Activated CD4-positive, alpha-beta T cell treated with anti-CD3 and anti-CD28 coated beads, Interleukin-2, amount 50 U/mL, for 1 hour (primary cell): ENCODE data around the gene MALRD1.

Experiments used
- DNase-seq: peaks from one replicate; pipeline ENCODE4 v3.0.0-alpha.2; 2020

The MALRD1 gene

DNA sequence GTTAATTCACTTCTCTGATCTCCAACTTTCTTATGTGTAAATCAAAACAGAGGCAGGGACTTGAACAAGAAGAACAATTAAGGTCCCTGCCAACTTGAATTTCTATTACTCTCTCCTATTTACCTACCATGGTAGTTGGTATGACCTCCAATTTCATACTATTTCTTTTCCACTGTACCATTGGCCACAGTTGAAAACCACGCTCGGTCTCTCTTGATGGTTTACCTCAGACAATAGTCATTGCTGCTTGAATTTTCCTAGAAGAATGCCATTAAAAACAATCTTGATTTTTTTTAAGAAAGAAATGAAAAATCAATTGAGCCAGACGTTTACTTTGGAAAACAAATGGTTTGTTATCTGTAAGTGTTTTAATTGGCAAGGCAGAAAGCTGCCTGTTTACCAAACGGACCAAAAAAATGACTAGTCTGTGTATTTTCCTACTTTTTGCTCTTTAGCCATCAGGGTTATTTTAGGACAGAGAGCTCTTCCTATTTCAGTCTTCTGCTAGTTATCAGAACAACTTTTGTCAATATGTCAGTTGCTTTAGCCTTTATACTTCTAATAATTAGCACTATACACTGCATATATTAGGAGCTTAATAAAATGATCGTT lies 610.1 kb downstream of the MALRD1 start:
- no peak for DNase-seq

DNA sequence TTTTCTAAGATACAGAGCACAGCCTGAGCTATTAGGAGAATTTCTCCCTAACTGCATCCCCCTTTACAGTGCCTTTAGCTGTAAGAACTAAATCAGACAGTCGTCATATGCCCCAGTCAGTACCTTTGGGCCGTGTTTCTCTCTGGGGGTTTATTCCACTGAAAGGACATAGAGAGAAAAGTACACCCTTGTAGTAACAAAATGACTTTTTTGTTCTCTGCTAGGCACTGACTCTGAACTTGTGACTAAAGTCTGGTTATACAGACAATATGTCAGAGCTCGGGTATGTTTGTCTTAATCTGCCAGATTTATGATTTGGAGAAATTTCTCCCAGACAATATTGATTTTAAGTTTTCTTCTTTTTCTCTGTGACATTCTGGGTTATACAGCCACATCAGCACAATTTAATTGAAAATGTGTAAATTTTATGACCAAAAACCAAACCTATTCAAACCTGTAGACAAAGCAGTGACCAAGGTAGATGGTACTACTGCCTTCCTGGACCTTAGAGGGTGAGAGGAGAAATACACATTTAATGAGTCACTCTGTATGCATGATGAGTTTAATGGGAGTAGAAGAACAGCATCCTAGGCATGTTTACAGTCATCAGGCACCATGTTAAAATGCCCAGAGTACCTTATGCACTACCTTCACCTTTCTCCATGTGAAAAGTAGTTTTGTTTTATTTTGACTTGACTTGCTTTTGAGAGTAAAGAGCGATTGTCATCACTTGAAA lies 611.5 kb downstream of the MALRD1 start:
- DNase-seq: no peak

DNA sequence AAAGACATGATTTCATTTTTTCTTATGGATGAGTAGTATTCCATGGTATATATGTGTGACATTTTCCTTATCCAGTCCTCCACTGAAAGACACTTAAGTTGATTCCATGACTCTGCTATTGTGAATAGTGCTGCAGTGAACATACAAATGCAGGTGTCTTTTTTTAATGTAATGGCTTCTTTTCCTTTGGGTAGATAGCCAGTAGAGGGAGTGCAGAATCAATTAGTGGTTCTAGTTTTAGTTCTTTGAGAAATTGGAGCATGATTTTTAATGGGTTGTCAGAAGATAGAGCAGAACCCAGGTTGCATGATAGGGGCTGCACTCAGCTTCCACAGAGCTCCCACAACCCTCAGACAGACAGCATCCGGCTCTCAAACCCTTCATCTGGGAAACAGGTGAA lies 614.7 kb downstream of the MALRD1 start:
- no peak for DNase-seq

DNA sequence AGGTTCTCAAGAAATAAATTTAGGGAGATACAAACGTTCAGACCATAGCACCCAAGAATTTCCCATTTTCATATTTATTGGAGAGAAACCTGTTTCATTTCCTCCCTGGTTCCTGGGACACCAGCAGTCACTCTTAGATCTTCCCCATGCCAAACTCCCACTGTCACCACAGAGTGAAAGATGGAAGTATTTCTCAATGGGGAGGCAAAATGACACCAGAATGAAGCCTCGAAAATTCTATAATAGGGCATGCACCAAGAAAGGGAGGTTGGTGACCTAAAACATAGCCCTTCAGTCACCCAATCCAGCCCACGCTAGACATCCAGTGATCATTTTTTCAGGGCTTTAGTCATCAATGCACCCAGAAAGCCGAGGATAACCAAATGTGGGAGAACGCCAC lies 619.5 kb downstream of the MALRD1 start:
- DNase-seq: no peak

DNA sequence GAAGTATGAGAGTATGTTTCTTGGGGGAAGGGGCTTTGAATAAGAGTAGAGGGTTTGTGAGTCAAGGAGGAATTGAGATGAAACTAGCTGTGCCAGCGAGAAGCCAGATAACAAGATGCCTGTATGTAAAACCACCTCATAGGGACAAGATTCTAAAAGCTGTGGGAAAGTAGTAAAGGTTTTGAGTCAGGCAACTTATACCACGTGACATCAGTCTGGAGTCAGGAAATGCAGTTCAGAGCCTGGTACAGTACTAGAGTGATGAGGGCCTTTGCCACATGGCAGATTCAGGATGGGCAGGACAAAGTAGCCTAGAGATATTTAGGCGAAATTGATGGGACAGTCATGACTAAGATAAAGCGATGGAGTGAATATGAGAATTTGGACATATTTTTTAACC lies 627.5 kb downstream of the MALRD1 start:
- no peak for DNase-seq

DNA sequence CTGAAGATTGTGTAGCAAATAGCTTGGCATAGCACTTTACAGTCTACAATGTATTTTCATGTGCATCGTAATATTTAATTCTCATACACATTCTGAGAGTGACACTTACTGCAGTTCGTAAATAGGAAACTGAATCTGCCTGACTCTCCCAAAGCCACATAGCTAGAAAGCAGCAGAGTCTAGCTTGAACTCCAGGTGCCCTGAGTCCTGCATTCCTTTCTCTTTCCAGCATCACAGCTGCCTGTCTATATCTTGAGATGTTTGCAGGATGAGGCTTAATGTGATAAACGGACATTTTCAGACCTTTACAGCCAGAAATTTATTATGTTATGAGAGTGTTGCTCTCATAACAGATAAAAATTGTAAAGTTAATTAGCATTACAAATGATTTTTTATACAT lies 634.8 kb downstream of the MALRD1 start:
- no peak for DNase-seq

DNA sequence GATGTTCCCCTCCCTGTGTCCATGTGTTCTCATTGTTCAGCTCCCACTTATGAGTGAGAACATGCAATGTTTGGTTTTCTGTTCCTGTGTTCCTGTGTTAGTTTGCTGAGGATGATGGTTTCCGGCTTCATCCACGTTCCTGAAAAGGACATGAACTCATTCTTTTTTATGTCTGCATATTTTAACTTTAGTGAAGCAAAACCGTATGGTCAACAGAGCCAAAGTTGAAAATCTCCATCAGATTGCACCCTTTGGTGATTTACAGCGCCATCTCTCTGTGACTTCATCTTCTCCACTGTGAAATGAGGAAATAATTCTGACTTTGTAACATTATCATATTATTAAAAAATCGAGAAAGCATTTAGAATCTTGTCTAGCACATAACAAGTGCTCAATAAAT lies 635.4 kb downstream of the MALRD1 start:
- no peak for DNase-seq

DNA sequence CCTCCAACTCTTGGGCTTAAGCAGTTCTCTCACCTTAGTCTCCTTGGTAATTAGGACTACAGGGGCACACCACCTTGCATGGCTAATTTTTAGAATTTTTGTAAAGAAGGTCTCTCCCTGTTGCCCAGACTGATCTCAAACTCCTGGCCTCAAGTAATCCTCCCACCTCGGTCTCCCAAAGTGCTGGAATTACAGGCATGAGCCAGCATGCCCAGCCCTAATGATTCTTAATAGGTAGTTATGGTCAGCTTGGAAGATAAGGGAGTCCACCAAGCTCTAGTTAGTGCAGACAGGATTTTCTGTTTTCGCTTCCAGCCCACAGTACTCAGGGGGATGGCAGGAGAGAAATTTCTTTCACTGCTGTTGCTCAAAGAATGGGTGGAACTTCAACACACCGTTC lies 639.7 kb downstream of the MALRD1 start:
- DNase-seq: no peak

DNA sequence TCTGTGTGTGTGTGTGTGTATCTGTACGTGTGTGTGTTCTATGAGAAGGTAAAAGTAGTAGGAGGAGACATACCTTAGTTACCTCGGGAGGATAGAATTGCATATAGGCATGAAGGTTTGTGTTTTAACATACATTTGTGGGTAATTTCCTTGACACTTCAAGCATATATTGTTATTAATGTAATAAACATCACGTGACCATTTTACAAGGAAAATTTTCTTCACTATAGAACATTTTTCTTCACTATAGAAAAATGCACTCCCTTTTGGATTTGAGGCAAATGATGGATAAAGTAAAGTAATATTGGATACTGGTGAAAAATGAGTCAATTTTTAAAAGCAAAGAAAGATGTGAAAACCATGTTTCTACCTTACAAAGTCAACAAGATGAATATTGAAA lies 640.6 kb downstream of the MALRD1 start:
- DNase-seq: no peak

DNA sequence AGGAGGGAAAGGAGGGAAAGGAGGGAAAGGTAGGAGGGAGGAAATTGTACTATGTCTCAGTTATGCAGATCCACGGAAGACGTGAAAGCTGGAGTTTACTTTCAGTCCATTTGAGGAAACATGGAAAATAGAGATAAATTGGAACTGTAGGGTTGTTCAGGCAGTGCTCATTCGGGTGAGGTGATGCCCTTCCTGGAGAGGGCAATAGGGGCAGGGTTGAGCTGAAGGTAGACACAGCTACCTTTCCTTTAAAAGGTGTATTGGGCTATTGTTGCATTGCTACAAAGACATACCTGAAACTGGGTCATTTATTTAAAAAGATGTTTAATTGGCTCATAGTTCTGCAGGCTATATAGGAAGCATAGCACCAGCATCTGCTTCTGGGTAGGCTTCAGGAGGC lies 650.7 kb downstream of the MALRD1 start:
- no peak for DNase-seq

DNA sequence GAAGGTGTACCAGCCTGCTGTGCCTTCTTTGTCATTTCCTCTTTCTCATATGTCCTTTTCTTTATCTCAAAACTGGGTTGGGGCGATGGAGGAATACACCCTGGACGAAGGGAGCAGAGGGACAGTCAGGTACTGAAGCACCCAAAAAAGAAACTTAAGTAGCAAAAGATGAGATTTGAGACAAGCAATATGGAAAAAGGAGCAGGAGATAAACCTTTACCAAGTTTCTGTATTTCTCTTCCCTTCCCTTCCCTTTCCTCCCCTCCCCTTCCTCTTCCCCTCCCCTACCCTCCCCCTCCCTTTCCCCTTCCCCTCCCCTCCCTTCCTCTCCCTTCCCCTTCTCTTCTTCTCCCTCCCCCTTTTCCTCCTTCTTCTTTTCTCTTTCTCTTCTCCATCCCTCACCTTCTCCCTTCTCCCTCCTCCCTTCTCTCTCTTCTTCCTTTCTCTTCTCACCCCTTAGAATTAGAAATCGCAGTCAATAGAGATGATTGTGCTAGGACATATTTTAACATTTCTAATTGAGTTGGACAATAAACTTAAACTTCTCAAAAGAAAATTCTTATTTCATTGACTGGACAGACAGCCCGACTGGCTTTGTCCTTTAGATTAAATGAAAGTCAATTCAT lies 652.9 kb downstream of the MALRD1 start:
- DNase-seq: no peak

DNA sequence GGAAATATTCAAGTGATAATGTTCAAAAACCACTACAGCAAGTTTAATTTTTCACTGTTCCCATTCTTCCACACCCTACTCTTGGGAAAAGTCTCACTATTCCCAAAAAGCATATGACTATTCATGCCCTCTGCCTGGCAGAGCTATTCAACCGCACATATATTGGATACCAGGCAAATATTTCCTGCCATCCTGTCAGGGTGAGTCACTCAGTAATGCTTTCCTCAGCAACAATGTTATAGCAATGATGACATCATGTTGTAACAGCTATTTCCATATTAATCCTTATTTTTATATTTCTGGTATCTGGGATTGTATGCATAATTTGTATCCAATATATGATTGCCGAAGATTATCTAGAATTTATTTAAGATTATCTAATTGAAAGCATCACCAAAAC lies 653.6 kb downstream of the MALRD1 start:
- DNase-seq: no peak

DNA sequence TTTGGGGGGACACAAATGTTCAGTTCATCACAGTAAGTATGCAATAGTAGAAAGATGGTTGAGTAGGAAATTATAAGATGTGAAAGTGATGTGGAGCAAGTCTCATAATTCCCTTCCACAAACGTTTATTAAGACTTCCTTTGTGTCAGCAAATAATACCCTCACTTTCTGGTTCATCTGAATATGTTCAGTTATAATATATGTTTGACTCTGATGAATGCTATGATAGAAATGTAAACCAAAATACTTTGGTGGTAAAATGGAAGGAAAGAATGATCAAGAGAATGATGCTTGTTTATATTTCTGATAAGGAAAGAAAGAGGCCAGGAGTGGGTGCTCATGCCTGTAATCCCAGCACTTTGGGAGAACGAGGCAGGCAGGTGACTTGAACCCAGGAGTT lies 655.9 kb downstream of the MALRD1 start:
- no peak for DNase-seq

DNA sequence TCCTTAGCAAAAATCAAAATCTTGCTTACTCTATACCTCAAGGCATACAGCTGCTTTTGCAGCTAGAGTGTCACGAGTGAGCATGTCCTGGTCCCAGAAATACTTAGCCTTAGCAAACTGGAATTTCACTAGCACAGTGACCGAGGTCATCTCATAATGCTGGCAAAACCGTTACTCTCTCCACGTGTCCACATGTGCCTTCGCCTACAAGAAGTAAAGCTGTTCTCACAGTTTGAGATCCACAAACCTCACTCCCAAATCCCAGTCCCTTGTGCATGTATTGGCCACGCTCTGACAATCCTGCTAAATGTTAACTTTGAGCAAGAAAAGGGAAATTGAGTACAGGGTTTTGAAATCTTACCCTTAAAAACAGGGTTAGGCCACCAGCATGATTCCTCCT lies 656.6 kb downstream of the MALRD1 start:
- DNase-seq: no peak

DNA sequence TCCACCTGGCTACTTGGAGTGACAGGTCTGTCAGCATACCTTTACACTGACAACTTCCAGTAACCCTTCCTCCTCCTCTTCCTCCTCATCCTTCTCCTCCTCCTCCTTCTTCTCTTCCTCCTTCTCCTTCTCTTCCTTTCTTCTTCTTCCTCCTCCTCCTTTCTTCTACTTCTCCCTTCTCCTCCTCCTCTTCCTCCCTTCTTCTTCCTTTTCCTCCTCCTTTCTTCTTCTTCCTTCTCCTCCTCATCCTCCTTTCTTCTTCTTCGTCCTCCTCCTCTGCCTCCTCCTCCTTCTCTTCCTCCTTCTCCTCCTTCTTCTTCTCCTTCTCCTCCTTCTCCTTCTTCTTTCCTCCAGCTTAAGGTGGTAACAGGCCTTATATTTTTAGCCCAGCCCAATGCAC lies 658.3 kb downstream of the MALRD1 start:
- DNase-seq: no peak

DNA sequence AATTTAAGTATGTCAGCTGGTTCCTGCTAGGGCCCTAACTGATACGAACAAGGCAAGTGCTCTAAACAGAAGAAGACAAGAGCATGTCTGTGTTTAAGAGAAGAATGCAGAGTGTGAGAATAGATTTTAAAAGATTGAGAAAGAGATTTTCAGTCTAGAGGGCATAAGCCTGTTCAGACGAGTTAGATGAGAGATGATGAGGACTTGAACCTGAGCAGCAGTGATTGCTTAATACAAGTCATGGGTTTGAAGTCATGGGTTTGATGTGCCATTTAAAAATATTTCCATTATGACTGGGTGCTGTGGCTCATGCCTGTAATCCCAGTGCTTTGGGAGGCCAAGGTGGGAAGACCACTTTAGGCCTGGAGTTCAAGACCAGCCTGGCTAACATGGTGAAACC lies 658.8 kb downstream of the MALRD1 start:
- no peak for DNase-seq

DNA sequence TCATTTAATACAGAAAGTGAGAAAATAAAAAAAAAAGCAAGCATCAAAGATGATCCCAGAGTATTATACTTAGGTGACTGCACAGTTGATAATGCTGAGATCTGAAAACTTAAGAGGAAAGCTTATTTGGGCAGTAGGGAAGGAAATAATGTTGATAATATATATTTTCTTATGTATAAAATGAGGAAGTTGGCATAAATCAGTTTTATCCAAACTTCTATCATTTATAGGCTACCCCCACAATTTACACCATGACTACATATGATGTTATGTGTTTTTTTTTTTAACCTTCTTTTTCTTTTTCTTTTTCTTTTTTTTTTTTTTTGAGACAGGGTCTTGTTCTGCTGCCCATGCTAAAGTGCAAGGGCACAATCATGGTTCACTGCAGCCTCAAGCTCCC lies 659.4 kb downstream of the MALRD1 start:
- DNase-seq: no peak

DNA sequence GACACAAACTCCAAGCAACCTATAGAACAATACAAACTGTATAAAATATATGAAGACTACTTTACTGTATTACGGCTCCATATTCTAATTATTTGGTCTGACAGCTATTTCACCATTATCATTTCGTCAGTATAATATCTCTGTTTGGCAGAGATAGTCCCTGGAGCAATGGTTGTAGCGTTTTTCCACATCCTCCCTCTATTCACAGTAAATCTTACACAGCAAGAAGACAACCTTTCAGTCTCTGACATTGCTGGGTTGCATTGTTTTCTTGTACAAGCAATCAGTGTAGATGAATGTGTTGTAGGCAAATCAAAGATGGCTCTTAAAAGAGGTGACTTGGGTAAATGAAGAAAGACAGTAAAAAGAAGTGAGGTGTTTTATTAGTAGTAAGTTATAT lies 662.0 kb downstream of the MALRD1 start:
- DNase-seq: no peak

DNA sequence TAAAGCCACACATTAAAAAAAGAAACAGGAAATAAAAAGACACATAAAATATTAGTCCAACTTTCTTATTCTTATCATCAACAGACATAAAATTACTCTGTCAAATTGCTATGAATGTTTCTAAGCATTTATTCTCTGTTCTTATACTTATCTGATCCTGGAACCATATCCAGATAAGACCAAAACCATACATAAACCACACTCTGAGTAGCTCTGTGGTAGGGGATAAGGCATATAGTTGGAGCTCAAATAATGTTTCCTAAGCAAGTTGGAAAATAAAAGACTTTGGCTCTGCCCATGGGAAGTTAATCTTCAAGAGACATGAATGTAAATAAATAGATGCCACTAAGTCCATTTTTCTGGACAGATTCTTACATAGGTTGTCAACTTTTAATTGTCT lies 664.6 kb downstream of the MALRD1 start:
- no peak for DNase-seq

DNA sequence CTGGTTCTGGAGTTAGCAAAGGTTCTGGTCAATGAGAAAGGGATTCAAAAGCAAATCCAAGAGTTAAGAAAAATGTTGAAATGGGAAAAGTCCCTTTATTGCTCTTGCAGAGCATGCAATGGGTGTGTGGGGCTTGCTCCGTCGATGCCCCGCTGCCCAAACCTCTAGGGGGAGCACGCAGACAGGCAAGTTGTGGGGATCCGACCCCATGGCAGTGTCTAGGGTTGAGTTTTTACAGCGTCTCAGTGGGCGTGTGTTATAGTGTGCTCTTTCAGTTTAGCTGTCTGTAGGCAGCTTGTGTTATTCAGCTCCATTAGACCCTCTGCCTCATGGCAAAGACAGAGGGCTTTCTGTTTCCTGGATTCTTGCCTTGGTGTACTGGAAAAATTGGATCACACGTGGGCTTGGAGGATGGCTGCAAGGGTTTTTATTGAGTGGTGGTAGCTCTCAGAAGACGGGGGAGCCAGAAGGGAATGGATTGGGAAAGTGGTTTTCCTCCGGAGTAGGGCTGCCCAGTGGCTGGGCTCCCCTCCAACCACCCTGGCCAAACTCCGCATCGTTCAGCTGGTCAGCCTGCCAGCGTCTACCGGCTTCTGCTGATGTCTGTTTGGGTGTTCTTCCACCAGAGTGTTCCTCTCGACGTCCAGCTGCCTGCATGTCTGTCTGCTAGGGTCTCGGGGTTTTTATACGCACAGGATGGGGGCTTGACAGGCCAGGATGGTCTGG lies 665.4 kb downstream of the MALRD1 start:
- DNase-seq: no peak

DNA sequence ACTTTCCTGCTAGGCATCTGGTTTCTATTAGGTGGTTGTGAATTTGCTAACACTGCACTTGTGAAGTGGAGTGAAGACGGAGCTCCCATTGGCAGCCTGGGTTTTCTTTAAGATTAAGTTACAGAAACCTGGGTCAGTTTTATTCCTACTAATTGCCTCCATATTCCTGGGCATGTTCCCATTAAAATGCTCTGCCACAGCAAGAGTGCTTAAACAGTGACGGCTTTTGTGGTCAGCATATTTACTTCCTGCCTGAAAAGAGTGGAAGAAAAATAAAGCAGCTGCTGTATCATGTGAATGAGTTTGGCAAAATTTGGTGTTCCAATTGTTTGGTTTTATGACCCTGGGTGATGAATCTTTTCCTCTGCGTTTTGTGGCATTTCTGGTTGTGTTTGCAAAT lies 670.7 kb downstream of the MALRD1 start:
- no peak for DNase-seq

DNA sequence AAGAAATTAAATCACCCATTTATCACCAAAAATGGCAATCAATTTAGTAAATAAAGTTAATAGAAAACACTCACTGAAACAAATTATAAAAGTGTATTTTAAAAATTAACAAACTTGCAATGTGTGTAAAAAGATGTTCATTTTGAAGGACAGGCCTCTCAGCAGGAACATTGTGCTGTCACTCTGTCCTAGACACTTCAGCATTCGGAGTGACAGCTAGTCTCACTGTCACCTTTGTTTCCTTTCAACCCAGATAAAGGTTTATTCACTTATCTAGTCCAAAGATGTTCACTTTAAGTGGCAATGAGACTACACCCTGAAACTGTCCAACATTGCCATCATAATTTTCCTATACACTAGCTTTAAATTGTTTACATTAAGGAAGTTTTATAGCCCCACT lies 675.7 kb downstream of the MALRD1 start:
- DNase-seq: no peak

DNA sequence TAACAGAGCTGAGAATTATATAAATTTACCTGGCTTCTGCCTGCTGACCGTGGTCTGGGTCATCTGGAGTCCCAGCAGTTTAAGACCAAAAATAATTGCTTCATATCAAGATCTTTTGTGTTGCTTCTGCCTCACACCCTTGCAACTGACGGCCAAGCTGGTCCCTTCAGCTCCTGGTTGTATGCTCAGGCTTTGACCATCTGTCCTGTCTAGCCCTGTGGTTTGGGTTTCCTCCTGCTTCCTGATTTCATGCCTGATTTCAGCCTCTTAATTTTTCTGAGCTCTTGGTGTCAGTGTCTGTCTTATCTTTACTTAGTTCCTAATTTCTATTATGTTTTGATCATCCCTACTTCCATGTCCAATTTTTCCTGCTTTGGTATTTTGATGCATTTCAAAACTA lies 679.8 kb downstream of the MALRD1 start:
- no peak for DNase-seq

DNA sequence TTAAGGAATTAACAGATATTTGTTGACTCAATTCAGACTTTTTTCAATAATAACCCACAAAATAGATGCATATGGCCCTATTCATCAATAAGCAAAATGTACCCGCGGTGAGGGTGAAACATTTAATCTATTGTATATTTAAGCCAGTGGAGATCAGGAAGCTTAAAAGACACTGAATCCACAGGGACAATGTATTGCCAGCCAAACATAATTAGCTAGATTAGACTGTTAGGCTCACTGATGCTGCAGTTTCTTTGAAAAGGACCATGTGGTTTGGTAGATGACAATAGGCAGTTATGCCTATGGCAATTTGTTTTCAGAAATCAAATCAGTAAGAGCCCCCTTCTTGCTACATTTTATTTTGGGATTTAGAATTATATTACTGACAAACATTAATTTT lies 680.4 kb downstream of the MALRD1 start:
- no peak for DNase-seq
